MCF 10A (cell line): ENCODE results near the gene C19orf53. TPM values are rescaled to one million over a fixed set of nuclear protein-coding genes. Genes with fewer than 3 reads are reported as not detected.
A peak's percentile ranks its signal among the peaks of the same experiment; 100 is the strongest.

Source experiments
- BruUV-seq: library from RNA; stranded (reverse); fragments of 400-500 nt; replicated peaks from 2 replicates; lab custom pipeline; 2021; lab: Mats Ljungman, UMichigan
- CTCF ChIA-PET: fragments of 300-600 bp; sonication (Branson Sonifier 250); formaldehyde crosslinking; extraction: SDS; loops from one replicate; lab custom pipeline; 2021; ENCODE audit warnings: antibody characterized with exemption, inconsistent platforms; lab: Yijun Ruan, JAX
- POLR2A ChIA-PET: fragments of 300-600, 350-650 bp; sonication (Branson Sonifier 250); formaldehyde crosslinking; extraction: SDS; loops from one replicate; lab custom pipeline; 2020; ENCODE audit warnings: antibody characterized with exemption, inconsistent platforms; lab: Yijun Ruan, JAX
- DNase-seq: peaks from one replicate; pipeline ENCODE4 v3.0.0-alpha.2; 2018; ENCODE audit not compliant: unreplicated experiment
- H3K27ac Mint-ChIP-seq: one replicate; pipeline ENCODE4 v1.8.0; 2022; ENCODE audit warnings: mild to moderate bottlenecking, low read depth, mixed read lengths; ENCODE audit not compliant: unreplicated experiment
- H3K27me3 Mint-ChIP-seq: one replicate; pipeline ENCODE4 v1.8.0; 2022; ENCODE audit warnings: mixed read lengths; ENCODE audit not compliant: insufficient read depth, unreplicated experiment
- H3K36me3 Mint-ChIP-seq: one replicate; pipeline ENCODE4 v1.8.0; 2022; ENCODE audit warnings: mild to moderate bottlenecking, moderate library complexity, mixed read lengths; ENCODE audit not compliant: insufficient read depth, unreplicated experiment
- H3K4me1 Mint-ChIP-seq: one replicate; pipeline ENCODE4 v1.8.0; 2022; ENCODE audit warnings: mixed read lengths; ENCODE audit not compliant: insufficient read depth, unreplicated experiment
- H3K4me3 Mint-ChIP-seq: one replicate; pipeline ENCODE4 v1.8.0; 2022; ENCODE audit warnings: mild to moderate bottlenecking, moderate library complexity, mixed read lengths; ENCODE audit not compliant: unreplicated experiment
- H3K9me3 Mint-ChIP-seq: one replicate; pipeline ENCODE4 v1.8.0; 2022; ENCODE audit warnings: mixed read lengths; ENCODE audit not compliant: unreplicated experiment
- intact Hi-C: fragments of 100-400 bp; cut with micrococcal nuclease; formaldehyde crosslinking; loops from 2 replicates; pipeline ENCODE4 v1.14.1; 2022
- total RNA-seq: library from RNA; stranded (reverse); gene quantifications from 2 replicates; pipeline ENCODE4 v1.2.3, GENCODE V29; 2022
- TF ChIP-seq, protein P1 (sequence below): fragments of 200-600 bp; IDR thresholded peaks from one replicate; pipeline ENCODE4 v1.8.0; 2022; ENCODE audit warnings: antibody characterized with exemption, mild to moderate bottlenecking; ENCODE audit not compliant: unreplicated experiment

Gene C19orf53
- total RNA-seq, 1 experiment from 2014 or later = 101 TPM

DNA sequence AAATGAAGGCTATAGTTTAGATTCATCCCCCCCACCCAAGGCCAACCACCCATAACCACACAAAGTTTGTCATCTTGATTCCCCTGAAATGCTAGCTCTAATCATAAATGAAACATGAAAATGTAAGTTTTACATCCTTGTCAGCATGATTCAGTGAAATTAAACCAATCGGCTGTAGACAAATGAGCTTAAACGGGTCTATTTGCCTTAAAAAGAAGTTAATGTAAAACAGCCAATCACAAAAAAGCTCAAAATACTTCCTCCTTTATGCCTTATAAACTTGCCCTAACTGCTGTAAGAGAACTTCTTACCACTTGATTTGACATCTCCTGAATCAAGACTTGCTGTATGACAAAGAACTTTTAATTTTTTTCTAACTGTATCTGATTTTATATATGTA is 44.4 kb upstream of the C19orf53 start:
- no peak overlapping the region for H3K4me3 Mint-ChIP-seq
- DNase-seq = no peak
- CTCF ChIA-PET = interaction anchor here (0.6 to 1.8 kb wide), 8 partner anchors 8 to 706 kb away, joined by 3 to 9 read pairs (median 4); partner anchors contain the start of genes IER2 and STX10

DNA sequence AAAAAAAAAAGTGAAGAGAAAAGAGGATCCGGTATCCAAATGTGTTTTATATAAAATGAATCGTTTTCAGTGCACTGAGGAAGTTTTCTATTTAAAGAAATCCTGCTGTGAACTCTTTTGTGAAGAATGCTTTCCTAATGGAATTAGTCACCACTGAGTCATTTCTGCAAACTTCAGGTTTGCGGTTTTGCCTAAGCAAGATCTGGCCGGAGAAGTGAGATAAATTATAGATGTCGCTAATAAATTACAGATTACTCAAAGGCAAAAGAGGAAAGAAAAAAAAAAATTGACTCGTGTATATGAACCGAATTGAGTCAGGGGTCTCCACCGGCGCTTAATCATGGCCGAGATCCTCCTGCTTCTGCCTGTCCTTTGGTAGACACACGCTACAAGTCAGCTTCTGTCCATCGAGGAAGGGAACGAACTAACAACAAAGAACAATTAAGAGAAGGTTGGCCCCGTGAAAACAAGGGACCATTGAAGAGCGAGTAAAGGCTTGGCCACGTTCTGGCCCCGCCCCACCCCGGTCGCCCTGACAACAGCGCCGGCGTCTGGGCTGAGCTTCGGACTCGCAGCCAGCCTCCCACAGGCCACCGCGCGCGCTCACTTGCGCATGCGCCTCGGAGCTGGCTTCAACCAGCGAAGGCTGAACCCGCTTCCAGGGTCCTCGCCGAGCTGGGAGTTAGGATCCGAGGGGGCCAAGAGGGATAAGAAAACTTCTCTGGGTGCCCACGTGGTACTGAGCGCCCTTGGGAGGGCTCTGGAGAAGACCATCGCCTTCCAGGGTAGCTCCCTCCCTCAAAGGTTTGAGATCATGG is 42.9 kb upstream of the C19orf53 start:
- DNase-seq = peak; percentile 95
- Mint-ChIP-seq H3K4me1 (peaks cover 18% of the 10 kb centered on the region), H3K9me3 (no peaks in the 10 kb centered on the region), H3K27ac (peak overlapping the region; percentile 99), H3K27me3 (no peaks in the 10 kb centered on the region), H3K36me3 (peaks cover under 1% of the 10 kb centered on the region), H3K4me3 (peak overlapping the region; percentile 79)
- intact Hi-C loops = loop anchor here (5.0 kb wide), 1 partner anchor 131 kb away; no protein-coding TSS in a partner anchor
- TF ChIP-seq, protein P1, sequence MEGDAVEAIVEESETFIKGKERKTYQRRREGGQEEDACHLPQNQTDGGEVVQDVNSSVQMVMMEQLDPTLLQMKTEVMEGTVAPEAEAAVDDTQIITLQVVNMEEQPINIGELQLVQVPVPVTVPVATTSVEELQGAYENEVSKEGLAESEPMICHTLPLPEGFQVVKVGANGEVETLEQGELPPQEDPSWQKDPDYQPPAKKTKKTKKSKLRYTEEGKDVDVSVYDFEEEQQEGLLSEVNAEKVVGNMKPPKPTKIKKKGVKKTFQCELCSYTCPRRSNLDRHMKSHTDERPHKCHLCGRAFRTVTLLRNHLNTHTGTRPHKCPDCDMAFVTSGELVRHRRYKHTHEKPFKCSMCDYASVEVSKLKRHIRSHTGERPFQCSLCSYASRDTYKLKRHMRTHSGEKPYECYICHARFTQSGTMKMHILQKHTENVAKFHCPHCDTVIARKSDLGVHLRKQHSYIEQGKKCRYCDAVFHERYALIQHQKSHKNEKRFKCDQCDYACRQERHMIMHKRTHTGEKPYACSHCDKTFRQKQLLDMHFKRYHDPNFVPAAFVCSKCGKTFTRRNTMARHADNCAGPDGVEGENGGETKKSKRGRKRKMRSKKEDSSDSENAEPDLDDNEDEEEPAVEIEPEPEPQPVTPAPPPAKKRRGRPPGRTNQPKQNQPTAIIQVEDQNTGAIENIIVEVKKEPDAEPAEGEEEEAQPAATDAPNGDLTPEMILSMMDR = no peak
- ChIA-PET POLR2A (interaction anchor here (0.5 to 6.2 kb wide), 25 partner anchors 8 to 614 kb away, joined by 3 to 47 read pairs (median 3); partner anchors contain the start of genes C19orf53 and MRI1), CTCF (interaction anchor here (0.7 to 1.8 kb wide), 6 partner anchors 10 to 153 kb away, joined by 3 to 13 read pairs (median 4); no protein-coding TSS in a partner anchor)
- TSS peak; percentile 91 for BruUV-seq

More for the DNA sequence above, 44.4 kb upstream of the C19orf53 start:
- H3K9me3 Mint-ChIP-seq = no peaks in the 10 kb centered on the region
- POLR2A ChIA-PET = interaction anchor here (0.7 to 6.2 kb wide), 3 partner anchors 18 to 577 kb away, joined by 3 to 47 read pairs (median 4); a partner anchor contains a TSS
- H3K4me1 Mint-ChIP-seq = peaks cover 18% of the 10 kb centered on the region
- peak overlapping the region; percentile 99 for H3K27ac Mint-ChIP-seq
- intact Hi-C loops = loop anchor here (5.0 kb wide), 1 partner anchor 132 kb away; no protein-coding TSS in a partner anchor
- BruUV-seq = no TSS peak
- no peaks in the 10 kb centered on the region for H3K36me3 Mint-ChIP-seq
- TF ChIP-seq, protein P1 = no peak
- no peaks in the 10 kb centered on the region for H3K27me3 Mint-ChIP-seq

DNA sequence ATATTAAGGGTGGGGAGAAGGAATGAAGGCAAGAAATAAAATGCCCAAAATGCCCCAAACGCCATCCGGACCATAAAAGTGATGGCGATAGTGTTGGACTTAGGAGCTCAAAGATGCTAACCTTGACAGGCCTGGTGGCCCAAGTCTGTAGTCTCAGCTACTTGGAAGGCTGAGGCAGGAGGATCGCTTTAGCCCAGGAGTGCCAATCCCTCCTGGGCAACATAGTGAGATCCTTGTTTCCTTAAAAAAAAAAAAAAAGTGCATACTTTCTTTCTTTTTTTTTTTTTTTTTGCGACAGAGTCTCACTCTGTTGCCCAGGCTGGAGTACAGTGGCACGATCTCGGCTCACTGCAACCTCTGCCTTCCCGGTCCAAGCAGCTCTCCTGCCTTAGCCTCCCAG is 41.9 kb upstream of the C19orf53 start:
- intact Hi-C loops = loop anchor here (5.0 kb wide), 1 partner anchor 130 kb away; no protein-coding TSS in a partner anchor
- POLR2A ChIA-PET = interaction anchor here (0.6 to 6.2 kb wide), 12 partner anchors 8 to 610 kb away, joined by 3 to 47 read pairs (median 3); partner anchors contain the start of genes C19orf53 and MRI1

More for the DNA sequence above, 41.9 kb upstream of the C19orf53 start:
- H3K27ac Mint-ChIP-seq = peak overlapping the region; percentile 99
- CTCF ChIA-PET = interaction anchor here (0.6 to 1.8 kb wide), 4 partner anchors 9 to 143 kb away, joined by 3 to 13 read pairs (median 4); no protein-coding TSS in a partner anchor
- TF ChIP-seq, protein P1 = no peak
- no peaks in the 10 kb centered on the region for H3K9me3 Mint-ChIP-seq
- peaks cover 18% of the 10 kb centered on the region for H3K4me1 Mint-ChIP-seq
- no TSS peak for BruUV-seq
- DNase-seq = no peak
- peak overlapping the region; percentile 79 for H3K4me3 Mint-ChIP-seq
- no peaks in the 10 kb centered on the region for H3K27me3 Mint-ChIP-seq
- H3K36me3 Mint-ChIP-seq = peaks cover 5% of the 10 kb centered on the region
